GM06990 (cell line): ENCODE data around the gene C12orf56.

ENCODE experiments used
- DNase-seq: peaks from one replicate; pipeline ENCODE4 v3.0.0-alpha.2; 2011; ENCODE audit not compliant: insufficient read length; ENCODE audit errors: extremely low read depth
- H3K27me3 ChIP-seq: replicated peaks from 2 replicates; pipeline ENCODE4 v1.6.0; 2011; ENCODE audit warnings: low read length; ENCODE audit not compliant: control insufficient read depth, insufficient read depth
- H3K36me3 ChIP-seq: 2 replicates; pipeline ENCODE4 v1.5.1; 2011; ENCODE audit warnings: low read length; ENCODE audit not compliant: control insufficient read depth, insufficient read depth
- H3K4me3 ChIP-seq: replicated peaks from 2 replicates; pipeline ENCODE4 v1.5.1; 2011; ENCODE audit warnings: low read depth, mild to moderate bottlenecking, control low read depth, low read length
- CTCF ChIP-seq: IDR thresholded peaks from 2 replicates; pipeline ENCODE4 v1.5.1; 2011; ENCODE audit warnings: low read length, control low read depth, mild to moderate bottlenecking, inconsistent platforms; ENCODE audit not compliant: insufficient read depth, poor library complexity, severe bottlenecking

C12orf56 gene

GRCh38 chr12:64265839-64266238 is 124.7 kb downstream of the C12orf56 start:
- no peaks in the 10 kb centered on the region; the same call in 1 of the 2 replicates for H3K27me3 ChIP-seq
- no peak for TF ChIP-seq CTCF

GRCh38 chr12:64261813-64262212 is 128.7 kb downstream of the C12orf56 start:
- Histone ChIP-seq H3K4me3 (no peak overlapping the region), H3K27me3 (no peaks in the 10 kb centered on the region; the same call in 1 of the 2 replicates), H3K36me3 (no peaks in the 10 kb centered on the region)
- no peak for TF ChIP-seq CTCF
- DNase-seq: no peak

More at GRCh38 chr12:64265839-64266238, 124.7 kb downstream of the C12orf56 start:
- Histone ChIP-seq H3K4me3 (no peak overlapping the region), H3K36me3 (no peaks in the 10 kb centered on the region)
- no peak for DNase-seq

GRCh38 chr12:64258576-64258975 is 132.0 kb downstream of the C12orf56 start:
- H3K4me3 ChIP-seq: no peak overlapping the region
- TF ChIP-seq CTCF: no peak
- no peaks in the 10 kb centered on the region for H3K27me3 ChIP-seq
- H3K36me3 ChIP-seq: no peaks in the 10 kb centered on the region
- DNase-seq: no peak

GRCh38 chr12:64256166-64256800 is 134.3 kb downstream of the C12orf56 start:
- Histone ChIP-seq H3K4me3 (no peak overlapping the region), H3K36me3 (no peaks in the 10 kb centered on the region), H3K27me3 (no peaks in the 10 kb centered on the region)
- TF ChIP-seq CTCF: peak; percentile 51
- no peak for DNase-seq

- TF ChIP-seq CTCF: no peak
- H3K4me3 ChIP-seq: no peak overlapping the region
- H3K36me3 ChIP-seq: no peaks in the 10 kb centered on the region
- H3K27me3 ChIP-seq: no peaks in the 10 kb centered on the region
- DNase-seq: no peak
These were observed 135.3 kb downstream of the C12orf56 start for GRCh38 chr12:64255249-64255648.

GRCh38 chr12:64253356-64253755 is 137.2 kb downstream of the C12orf56 start:
- DNase-seq: peak; percentile 9
- Histone ChIP-seq H3K36me3 (no peaks in the 10 kb centered on the region), H3K27me3 (no peaks in the 10 kb centered on the region), H3K4me3 (no peak overlapping the region)
- no peak for TF ChIP-seq CTCF
